Mesodermal cell (in vitro differentiated cells): ENCODE measurements around the gene TXNDC5.

Experiments used
- H3K27ac ChIP-seq: 2 replicates; pipeline ENCODE4 v1.7.0; 2013; ENCODE audit warnings: mild to moderate bottlenecking, low read depth, low read length, moderate library complexity; ENCODE audit not compliant: severe bottlenecking
- H3K36me3 ChIP-seq: 2 replicates; pipeline ENCODE4 v1.7.1; 2013; ENCODE audit warnings: mild to moderate bottlenecking, low read length, moderate library complexity; ENCODE audit not compliant: control insufficient read depth, insufficient read depth
- H3K4me1 ChIP-seq: one replicate; pipeline ENCODE4 v1.7.1; 2013; ENCODE audit warnings: mild to moderate bottlenecking, low read length; ENCODE audit not compliant: insufficient read depth, control insufficient read depth, poor library complexity, severe bottlenecking
- H3K4me3 ChIP-seq: 2 replicates; pipeline ENCODE4 v1.7.0; 2013; ENCODE audit warnings: low read length, control low read depth, mild to moderate bottlenecking; ENCODE audit not compliant: insufficient read depth, poor library complexity, severe bottlenecking; ENCODE audit errors: extremely low read depth
- H3K9me3 ChIP-seq: 2 replicates; pipeline ENCODE4 v1.7.1; 2013; ENCODE audit warnings: mild to moderate bottlenecking, low read length, moderate library complexity; ENCODE audit not compliant: control insufficient read depth
- WGBS, 2 experiments: methylation state at CpG; one replicate each; pipeline ENCODE4 v1.1.5; 2013; ENCODE audit warnings: missing lambda C conversion rate in 2 of 2; ENCODE audit not compliant: insufficient coverage in 2 of 2; 5-methylcytosine and 5-hydroxymethylcytosine counted together

TXNDC5 gene

DNA sequence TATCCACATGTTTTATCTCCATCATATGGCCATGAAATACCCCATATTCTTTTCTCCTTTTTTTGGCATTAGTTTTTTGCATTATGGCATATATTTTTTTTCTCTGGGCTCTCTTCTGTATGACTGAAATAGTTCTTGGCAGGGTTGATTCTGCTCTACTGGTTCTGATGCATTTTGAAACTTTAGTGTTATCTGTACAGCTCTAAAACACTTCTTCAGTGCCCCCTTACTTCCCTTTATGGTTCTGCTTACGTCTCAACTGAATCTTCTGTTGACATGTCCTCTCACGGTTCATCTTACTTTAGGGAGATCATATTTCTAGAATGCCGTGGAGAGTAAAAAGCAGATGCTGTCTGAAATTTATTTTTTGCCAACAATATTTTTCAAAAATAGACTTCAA, 23.2 kb upstream of the TXNDC5 start:
- no peaks in the 10 kb centered on the region for H3K36me3 ChIP-seq
- no CpG with 5 or more reads among the region's 3 CpGs for WGBS, 2 experiments

GRCh38 chr6:7932625-7933024, 22.0 kb upstream of the TXNDC5 start:
- H3K4me1 ChIP-seq: no peaks in the 10 kb centered on the region
- no peak overlapping the region for H3K4me3 ChIP-seq
- H3K9me3 ChIP-seq: no peaks in the 10 kb centered on the region
- no peaks in the 10 kb centered on the region for H3K36me3 ChIP-seq
- H3K27ac ChIP-seq: no peak overlapping the region
- 86% methylated on average over 1 of the region's 2 CpGs; no CpG with 5 or more reads in 1 of the 2 experiments for WGBS, 2 experiments

More for the DNA sequence above, 23.2 kb upstream of the TXNDC5 start:
- Histone ChIP-seq H3K4me3 (no peak overlapping the region), H3K9me3 (no peaks in the 10 kb centered on the region), H3K27ac (no peak overlapping the region), H3K4me1 (no peaks in the 10 kb centered on the region)

GRCh38 chr6:7924867-7925266, 14.3 kb upstream of the TXNDC5 start:
- H3K9me3 ChIP-seq: peaks cover 4% of the 10 kb centered on the region
- H3K27ac ChIP-seq: no peak overlapping the region
- H3K4me1 ChIP-seq: no peaks in the 10 kb centered on the region
- H3K36me3 ChIP-seq: no peaks in the 10 kb centered on the region
- H3K4me3 ChIP-seq: no peak overlapping the region

- 89% methylated on average over 1 of the region's 1 CpG; no CpG with 5 or more reads in 1 of the 2 experiments for WGBS, 2 experiments
- H3K36me3 ChIP-seq: no peaks in the 10 kb centered on the region
- peaks cover 4% of the 10 kb centered on the region for H3K9me3 ChIP-seq
- no peak overlapping the region for H3K4me3 ChIP-seq
- H3K4me1 ChIP-seq: no peaks in the 10 kb centered on the region
- H3K27ac ChIP-seq: no peak overlapping the region
Measured at GRCh38 chr6:7922596-7922995, 12.0 kb upstream of the TXNDC5 start.

- 90 to 98% methylated on average over 5 of the region's 5 CpGs for WGBS, 2 experiments
- no peak overlapping the region for H3K4me3 ChIP-seq
- no peaks in the 10 kb centered on the region for H3K4me1 ChIP-seq
- H3K9me3 ChIP-seq: peaks cover 4% of the 10 kb centered on the region
- no peak overlapping the region for H3K27ac ChIP-seq
- no peaks in the 10 kb centered on the region for H3K36me3 ChIP-seq
Measured at GRCh38 chr6:7921632-7922092, 11.1 kb upstream of the TXNDC5 start.

DNA sequence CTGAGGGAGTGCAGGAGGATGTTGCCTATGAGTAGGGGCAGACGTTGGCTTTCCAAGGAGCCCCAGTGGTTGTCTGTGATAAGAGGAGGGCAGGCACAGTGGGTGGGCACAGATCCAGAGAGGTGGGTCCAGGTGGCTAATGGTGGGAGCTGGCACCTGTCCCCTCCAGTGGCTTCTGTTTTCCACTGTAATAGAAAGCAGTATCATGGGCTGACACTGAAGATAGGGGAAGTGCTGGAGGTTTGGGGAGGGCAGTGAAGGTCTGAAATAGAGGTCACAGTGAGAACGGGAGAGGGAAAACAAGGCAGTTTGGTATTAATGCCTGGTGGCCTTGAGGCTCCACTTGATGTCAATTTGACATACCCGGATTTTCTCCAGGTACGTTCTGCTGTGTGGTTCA, 10.5 kb upstream of the TXNDC5 start:
- WGBS, 2 experiments: 79 to 86% methylated on average over 4 of the region's 4 CpGs
- Histone ChIP-seq H3K36me3 (no peaks in the 10 kb centered on the region), H3K27ac (no peak overlapping the region), H3K4me3 (no peak overlapping the region), H3K9me3 (peaks cover 4% of the 10 kb centered on the region), H3K4me1 (no peaks in the 10 kb centered on the region)

GRCh38 chr6:7920425-7920824, 9.8 kb upstream of the TXNDC5 start:
- WGBS, 2 experiments: 100% methylated on average over 1 of the region's 2 CpGs; no CpG with 5 or more reads in 1 of the 2 experiments
- no peaks in the 10 kb centered on the region for H3K4me1 ChIP-seq
- no peak overlapping the region for H3K4me3 ChIP-seq
- no peak overlapping the region for H3K27ac ChIP-seq
- no peaks in the 10 kb centered on the region for H3K36me3 ChIP-seq
- peaks cover 4% of the 10 kb centered on the region for H3K9me3 ChIP-seq

- Histone ChIP-seq H3K4me3 (no peak overlapping the region), H3K9me3 (peaks cover 3% of the 10 kb centered on the region), H3K4me1 (peaks cover 2% of the 10 kb centered on the region), H3K27ac (no peak overlapping the region), H3K36me3 (no peaks in the 10 kb centered on the region)
- WGBS, 2 experiments: 78 to 83% methylated on average over 2 to 4 of the region's 8 CpGs
Measured at GRCh38 chr6:7919871-7920270, 9.3 kb upstream of the TXNDC5 start.

- H3K4me1 ChIP-seq: peaks cover 5% of the 10 kb centered on the region
- no peak overlapping the region for H3K27ac ChIP-seq
- H3K36me3 ChIP-seq: no peaks in the 10 kb centered on the region
- no peak overlapping the region for H3K4me3 ChIP-seq
- 93 to 94% methylated on average over 3 to 4 of the region's 4 CpGs for WGBS, 2 experiments
- H3K9me3 ChIP-seq: no peaks in the 10 kb centered on the region
Measured at GRCh38 chr6:7918403-7918802, 7.8 kb upstream of the TXNDC5 start.

DNA sequence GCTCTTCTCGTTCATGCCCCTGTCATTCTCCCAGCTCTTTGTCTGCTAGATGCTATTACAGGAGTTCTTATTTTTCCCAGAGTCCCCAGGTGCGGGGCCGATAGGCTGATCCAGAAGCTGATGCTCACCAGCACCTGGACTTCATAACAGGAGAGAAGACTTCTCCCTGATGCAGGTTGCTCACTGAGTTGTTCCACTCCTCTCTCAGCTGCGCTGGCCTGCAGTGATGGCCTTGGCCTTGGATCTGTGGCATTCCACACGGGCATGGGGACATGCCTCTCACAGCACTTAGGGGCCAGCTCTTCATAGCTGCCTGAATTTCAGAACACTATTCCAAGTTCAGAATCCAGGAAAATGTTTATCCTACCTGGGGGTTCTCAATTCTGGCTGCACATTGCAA, 7.1 kb upstream of the TXNDC5 start:
- Histone ChIP-seq H3K9me3 (no peaks in the 10 kb centered on the region), H3K27ac (no peak overlapping the region), H3K36me3 (no peaks in the 10 kb centered on the region), H3K4me1 (peaks cover 5% of the 10 kb centered on the region), H3K4me3 (no peak overlapping the region)
- WGBS, 2 experiments: 86 to 94% methylated on average over 5 of the region's 5 CpGs

DNA sequence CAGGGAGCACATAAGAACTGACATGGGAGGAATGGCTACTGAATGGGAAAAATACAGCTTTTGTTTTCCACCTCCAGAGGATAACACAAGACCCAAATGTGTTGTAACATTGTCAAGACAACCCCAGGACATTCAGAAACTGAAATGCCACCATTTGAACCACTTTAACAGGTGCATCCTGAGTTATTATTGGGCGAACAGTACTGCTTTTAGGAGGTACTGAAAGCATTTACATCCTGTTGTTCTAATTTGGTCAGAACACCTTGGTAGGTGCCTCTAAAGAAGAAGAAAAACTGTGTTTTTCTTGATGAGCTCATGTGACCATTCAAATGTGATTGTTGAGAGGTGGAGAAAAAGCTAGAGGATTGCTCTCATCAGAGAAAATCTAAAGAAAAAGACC, 6.4 kb upstream of the TXNDC5 start:
- Histone ChIP-seq H3K36me3 (no peaks in the 10 kb centered on the region), H3K27ac (no peak overlapping the region), H3K9me3 (no peaks in the 10 kb centered on the region), H3K4me3 (no peak overlapping the region), H3K4me1 (peaks cover 5% of the 10 kb centered on the region)
- 100% methylated on average over 1 of the region's 1 CpG for WGBS, 2 experiments
